ENCODE measurements around the gene SELENOH. TPM values are rescaled to one million over a fixed set of nuclear protein-coding genes. Genes with fewer than 3 reads are reported as not detected.
"Not testable (repeated sequence)": the region's sequence is repeated elsewhere in the genome, so short reads cannot be mapped to it uniquely, and the experiment has no call there.

Gene SELENOH
- total RNA-seq, 2 donors from 2014 or later: 147 to 162 TPM

DNA sequence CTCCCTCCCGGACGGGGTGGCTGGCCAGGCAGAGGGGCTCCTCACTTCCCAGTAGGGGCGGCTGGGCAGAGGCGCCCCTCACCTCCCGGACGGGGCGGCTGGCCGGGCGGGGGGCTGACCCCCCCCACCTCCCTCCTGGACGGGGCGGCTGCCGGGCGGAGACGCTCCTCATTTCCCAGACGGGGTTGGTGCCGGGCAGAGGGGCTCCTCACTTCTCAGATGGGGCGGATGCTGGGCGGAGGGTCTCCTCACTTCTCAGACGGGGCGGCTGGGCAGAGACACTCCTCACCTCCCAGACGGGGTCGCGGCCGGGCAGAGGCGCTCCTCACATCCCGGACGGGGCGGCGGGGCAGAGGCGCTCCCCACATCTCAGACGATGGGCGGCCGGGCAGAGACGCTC lies 24.6 kb upstream of the SELENOH start:
- H3K4me3 Mint-ChIP-seq; H3K27ac Mint-ChIP-seq; H3K27me3 Mint-ChIP-seq (ENCODE audit: low read depth); ATAC-seq (replicated peaks in 1 of 2); DNase-seq; H3K9me3 Mint-ChIP-seq: not testable (repeated sequence)
- Mint-ChIP-seq H3K4me1 (ENCODE audit: low read depth) (peaks cover 15% of the 10 kb centered on the region), H3K36me3 (ENCODE audit: insufficient read depth in 2 of 2) (peaks cover 5 to 13% of the 10 kb centered on the region in 2 donors)

DNA sequence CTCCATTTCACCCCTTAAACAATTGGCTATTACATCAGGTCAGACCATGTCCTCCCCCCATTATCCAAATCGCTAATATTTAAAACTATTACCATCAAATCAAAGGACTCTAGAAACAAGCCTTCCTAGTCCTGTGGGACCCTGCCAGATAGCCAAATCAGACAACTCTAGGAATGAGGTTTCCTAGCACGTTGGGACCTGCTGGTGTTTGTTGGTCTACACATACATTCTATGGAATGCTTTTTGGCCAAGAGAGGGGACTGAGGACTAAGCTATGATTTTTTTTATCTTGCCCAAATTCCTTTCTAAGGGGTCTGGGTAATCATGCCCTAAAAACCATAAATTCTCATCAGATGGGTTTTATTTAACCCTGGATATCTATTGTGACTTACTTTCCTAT lies 14.1 kb upstream of the SELENOH start:
- H3K27ac Mint-ChIP-seq: peak overlapping the region; percentile 30

DNA sequence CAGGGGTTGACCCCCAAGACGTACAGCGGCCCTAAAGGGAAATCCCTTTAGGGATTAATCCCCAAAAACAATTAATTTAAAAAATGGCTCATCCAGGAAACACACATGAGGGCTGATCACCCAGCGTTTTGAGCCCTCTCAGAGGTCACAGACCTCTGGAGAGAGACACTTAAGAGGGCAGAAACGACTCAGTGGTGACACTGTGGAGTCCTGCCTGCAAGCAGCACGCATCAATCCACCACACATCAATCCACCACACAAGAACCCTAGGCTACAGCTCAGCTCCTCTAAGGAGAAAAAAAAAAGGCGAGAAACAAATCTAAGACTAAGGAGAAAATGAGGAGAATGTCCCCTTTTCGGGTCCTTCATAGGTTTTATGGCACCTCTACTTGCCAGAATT lies 12.5 kb upstream of the SELENOH start:
- peaks cover 24% of the 10 kb centered on the region for H3K4me1 Mint-ChIP-seq (ENCODE audit: low read depth)
- ATAC-seq (replicated peaks in 1 of 2): no peak
- no peaks in the 10 kb centered on the region for H3K9me3 Mint-ChIP-seq
- peak overlapping the region; percentile 42 for H3K27ac Mint-ChIP-seq
- DNase-seq: no peak
- H3K27me3 Mint-ChIP-seq (ENCODE audit: low read depth): no peaks in the 10 kb centered on the region
- H3K36me3 Mint-ChIP-seq (ENCODE audit: insufficient read depth in 2 of 2): peaks cover 1 to 2% of the 10 kb centered on the region in 2 donors
- no peak overlapping the region for H3K4me3 Mint-ChIP-seq

More for the DNA sequence above, 14.1 kb upstream of the SELENOH start:
- Mint-ChIP-seq H3K4me3 (no peak overlapping the region), H3K27me3 (ENCODE audit: low read depth) (no peaks in the 10 kb centered on the region), H3K36me3 (ENCODE audit: insufficient read depth in 2 of 2) (peaks cover 1 to 2% of the 10 kb centered on the region in 2 donors), H3K4me1 (ENCODE audit: low read depth) (peaks cover 24% of the 10 kb centered on the region), H3K9me3 (no peaks in the 10 kb centered on the region)
- ATAC-seq (replicated peaks in 1 of 2): no peak
- DNase-seq: no peak

DNA sequence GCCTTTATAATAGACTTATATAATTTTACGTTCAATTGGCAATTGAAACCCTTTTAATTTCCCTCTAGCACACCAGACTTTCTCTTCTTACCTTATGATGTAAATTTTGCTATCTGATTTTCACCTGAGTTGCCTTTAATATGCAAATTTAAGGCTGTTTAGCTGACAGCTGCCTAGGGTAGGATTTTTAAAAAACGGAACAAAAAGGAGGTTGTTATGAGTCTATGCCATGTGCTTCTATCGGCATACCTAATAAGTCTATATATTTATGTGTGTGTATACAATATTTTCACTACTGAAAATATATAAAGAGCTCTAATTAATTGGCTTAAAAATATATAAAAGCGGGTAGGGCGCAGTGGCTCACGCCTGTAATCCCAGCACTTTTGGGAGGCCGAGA lies 11.8 kb upstream of the SELENOH start:
- H3K4me1 Mint-ChIP-seq (ENCODE audit: low read depth): peaks cover 24% of the 10 kb centered on the region
- ATAC-seq (replicated peaks in 1 of 2) (no peak), DNase-seq (no peak)
- peaks cover 1 to 2% of the 10 kb centered on the region in 2 donors for H3K36me3 Mint-ChIP-seq (ENCODE audit: insufficient read depth in 2 of 2)
- H3K4me3 Mint-ChIP-seq: no peak overlapping the region
- no peaks in the 10 kb centered on the region for H3K27me3 Mint-ChIP-seq (ENCODE audit: low read depth)
- H3K9me3 Mint-ChIP-seq: no peaks in the 10 kb centered on the region
- no peak overlapping the region for H3K27ac Mint-ChIP-seq

DNA sequence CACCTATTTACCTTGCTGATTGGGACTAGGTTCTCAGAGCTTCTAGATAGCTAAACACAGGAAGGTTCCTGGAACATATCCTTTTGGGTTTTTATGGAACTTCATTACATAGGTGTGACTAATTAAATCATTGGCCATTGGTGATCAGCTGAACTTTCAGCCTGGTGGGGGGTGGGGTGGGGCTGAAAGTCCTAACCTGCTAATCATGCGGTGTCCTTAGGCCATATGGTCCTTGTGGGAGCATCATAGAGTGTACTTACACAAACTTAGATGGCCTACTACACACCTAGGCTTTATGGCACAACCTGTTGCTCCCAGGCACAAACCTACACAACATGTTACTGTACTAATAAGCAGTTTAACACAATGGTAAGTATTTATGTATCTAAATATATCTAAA lies 8.6 kb upstream of the SELENOH start:
- Mint-ChIP-seq H3K4me1 (ENCODE audit: low read depth) (peaks cover 16% of the 10 kb centered on the region), H3K27me3 (ENCODE audit: low read depth) (no peaks in the 10 kb centered on the region), H3K27ac (no peak overlapping the region), H3K4me3 (no peak overlapping the region), H3K9me3 (no peaks in the 10 kb centered on the region), H3K36me3 (ENCODE audit: insufficient read depth in 2 of 2) (peaks cover 0 to 2% of the 10 kb centered on the region in 2 donors)
- ATAC-seq (replicated peaks in 1 of 2) (no peak), DNase-seq (no peak)

DNA sequence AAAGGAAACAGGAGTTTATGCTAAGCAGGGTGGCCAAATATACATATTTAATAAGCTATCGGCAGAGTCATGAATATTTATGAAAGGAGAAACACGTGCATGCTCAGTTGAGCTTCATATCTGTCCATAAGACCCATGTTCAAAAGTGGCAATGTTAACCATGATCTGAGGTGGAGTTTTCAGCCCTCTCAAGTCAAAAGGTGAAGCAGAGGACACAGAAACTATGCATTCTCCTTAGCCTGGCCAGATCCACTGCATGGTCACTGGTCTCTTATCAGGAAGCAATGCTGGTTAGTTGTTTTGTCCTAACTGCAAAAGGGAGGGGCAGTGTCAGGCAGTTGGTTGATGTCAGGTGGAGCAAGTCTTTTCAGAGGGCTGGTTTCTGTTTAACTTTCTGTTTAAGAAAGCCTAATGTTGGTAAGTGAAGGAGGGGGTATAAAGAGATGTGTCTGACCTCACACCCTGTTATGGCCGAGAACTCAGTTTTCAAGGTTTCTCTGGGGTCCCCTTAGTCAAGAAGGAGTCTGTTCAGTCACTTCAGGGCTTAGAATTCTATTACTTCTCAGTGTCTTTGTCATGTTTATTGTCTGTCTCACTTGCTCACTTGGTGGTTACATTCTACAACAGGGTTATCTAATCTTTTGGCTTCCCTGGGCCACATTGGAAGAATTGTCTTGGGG lies 5.5 kb upstream of the SELENOH start:
- Mint-ChIP-seq H3K27me3 (ENCODE audit: low read depth) (no peaks in the 10 kb centered on the region), H3K9me3 (no peaks in the 10 kb centered on the region), H3K36me3 (ENCODE audit: insufficient read depth in 2 of 2) (peaks cover 0 to 4% of the 10 kb centered on the region in 2 donors), H3K27ac (peak overlapping the region; percentile 61), H3K4me3 (no peak overlapping the region), H3K4me1 (ENCODE audit: low read depth) (peaks cover 7% of the 10 kb centered on the region)
- DNase-seq: no peak
- ATAC-seq (replicated peaks in 1 of 2): no peak

DNA sequence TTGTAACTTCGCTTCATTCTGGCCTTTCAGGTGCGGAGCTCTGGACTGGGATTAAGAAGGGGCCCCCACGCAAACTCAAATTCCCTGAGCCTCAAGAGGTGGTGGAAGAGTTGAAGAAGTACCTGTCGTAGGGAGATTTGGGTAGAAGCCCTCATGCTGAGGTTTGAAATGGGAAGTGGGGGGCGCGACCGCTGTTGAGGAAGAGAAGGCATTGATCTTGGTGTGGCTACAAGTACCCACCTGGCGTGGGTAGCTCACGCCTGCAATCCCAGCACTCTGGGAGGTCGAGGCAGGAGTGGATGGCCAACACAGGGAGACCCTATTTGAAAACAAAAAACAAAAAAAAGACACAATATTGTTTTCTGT lies 779 bp downstream of the SELENOH start:
- Mint-ChIP-seq H3K9me3 (no peaks in the 10 kb centered on the region), H3K27ac (peak overlapping the region; percentile 98), H3K4me3 (peak overlapping the region; percentile 98 to 99), H3K4me1 (ENCODE audit: low read depth) (peaks cover 61% of the 10 kb centered on the region), H3K27me3 (ENCODE audit: low read depth) (no peaks in the 10 kb centered on the region), H3K36me3 (ENCODE audit: insufficient read depth in 2 of 2) (peaks cover 8 to 37% of the 10 kb centered on the region in 2 donors)
- DNase-seq (no peak), ATAC-seq (replicated peaks in 1 of 2) (no peak)

DNA sequence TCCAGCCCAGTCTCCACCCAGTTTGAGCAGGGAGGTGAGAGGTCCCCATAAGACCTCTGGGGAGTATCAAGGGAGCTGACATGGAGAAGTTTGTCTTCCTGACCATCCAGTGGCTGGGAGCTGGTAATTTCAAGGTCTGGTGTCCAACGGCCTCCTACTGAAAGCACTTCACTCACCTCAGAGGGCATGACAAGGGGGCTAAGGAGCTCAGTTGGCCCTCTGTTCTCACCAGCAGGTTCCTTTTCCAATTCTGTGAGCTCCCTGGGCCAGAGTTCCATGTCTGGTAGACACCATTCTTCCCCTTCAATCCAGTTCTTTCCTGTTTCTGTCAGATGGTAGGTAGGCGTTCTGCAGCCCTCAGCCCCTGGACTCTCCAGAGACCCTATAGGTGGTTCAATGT lies 3.1 kb downstream of the SELENOH start:
- peak overlapping the region; percentile 36 to 39 for H3K4me3 Mint-ChIP-seq
- peaks cover 8 to 37% of the 10 kb centered on the region in 2 donors for H3K36me3 Mint-ChIP-seq (ENCODE audit: insufficient read depth in 2 of 2)
- H3K27ac Mint-ChIP-seq: peak overlapping the region; percentile 83
- no peaks in the 10 kb centered on the region for H3K9me3 Mint-ChIP-seq
- H3K4me1 Mint-ChIP-seq (ENCODE audit: low read depth): peaks cover 65% of the 10 kb centered on the region
- H3K27me3 Mint-ChIP-seq (ENCODE audit: low read depth): no peaks in the 10 kb centered on the region
- no peak for DNase-seq
- no peak for ATAC-seq (replicated peaks in 1 of 2)

DNA sequence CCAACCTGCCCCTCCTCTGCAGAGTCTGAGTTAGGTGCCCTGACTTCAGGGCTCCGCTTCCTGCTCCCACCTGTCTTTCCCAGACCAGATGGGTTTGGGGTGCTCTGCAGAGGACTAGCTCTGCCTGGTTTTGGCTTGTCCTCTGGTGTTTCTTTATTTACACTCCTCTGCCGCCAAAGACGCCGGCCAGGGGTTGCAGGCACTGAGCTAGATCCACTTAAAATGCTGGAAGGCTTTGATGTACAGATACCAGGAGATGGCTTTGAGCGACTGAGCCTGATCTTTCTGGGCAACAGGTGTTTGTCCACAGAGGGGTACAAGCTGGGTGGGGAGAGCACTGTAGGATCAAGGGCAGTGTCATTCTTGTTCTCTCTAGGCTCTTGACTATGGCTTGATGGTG lies 3.9 kb downstream of the SELENOH start:
- Mint-ChIP-seq H3K27ac (peak overlapping the region; percentile 68), H3K9me3 (no peaks in the 10 kb centered on the region), H3K4me1 (ENCODE audit: low read depth) (peaks cover 60% of the 10 kb centered on the region), H3K27me3 (ENCODE audit: low read depth) (no peaks in the 10 kb centered on the region), H3K4me3 (no peak overlapping the region), H3K36me3 (ENCODE audit: insufficient read depth in 2 of 2) (peaks cover 8 to 34% of the 10 kb centered on the region in 2 donors)
- DNase-seq (no peak), ATAC-seq (replicated peaks in 1 of 2) (no peak)

DNA sequence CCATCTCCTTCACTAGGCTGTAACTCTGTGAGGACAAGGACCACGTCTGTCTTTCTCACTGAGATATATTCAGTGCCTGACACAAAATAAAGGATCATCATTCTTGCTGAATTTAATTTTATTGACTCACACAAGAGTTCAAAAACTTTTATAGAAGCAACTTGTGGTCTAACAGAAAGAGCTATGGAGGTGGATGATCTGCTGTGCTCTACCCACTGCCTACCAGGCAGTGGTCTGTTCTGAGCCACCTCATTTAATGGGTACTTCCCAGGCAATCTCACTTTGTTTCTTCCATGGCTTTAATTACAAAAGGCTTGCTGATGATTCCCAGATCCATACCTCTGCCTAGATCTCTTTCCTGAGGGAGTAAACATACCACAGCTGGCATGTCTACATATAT lies 5.6 kb downstream of the SELENOH start:
- Mint-ChIP-seq H3K4me1 (ENCODE audit: low read depth) (peaks cover 52% of the 10 kb centered on the region), H3K9me3 (no peaks in the 10 kb centered on the region), H3K27me3 (ENCODE audit: low read depth) (no peaks in the 10 kb centered on the region), H3K27ac (peak overlapping the region; percentile 10), H3K36me3 (ENCODE audit: insufficient read depth in 2 of 2) (peaks cover 5 to 31% of the 10 kb centered on the region in 2 donors), H3K4me3 (no peak overlapping the region)
- DNase-seq (no peak), ATAC-seq (replicated peaks in 1 of 2) (peak; percentile 43 to 44)

DNA sequence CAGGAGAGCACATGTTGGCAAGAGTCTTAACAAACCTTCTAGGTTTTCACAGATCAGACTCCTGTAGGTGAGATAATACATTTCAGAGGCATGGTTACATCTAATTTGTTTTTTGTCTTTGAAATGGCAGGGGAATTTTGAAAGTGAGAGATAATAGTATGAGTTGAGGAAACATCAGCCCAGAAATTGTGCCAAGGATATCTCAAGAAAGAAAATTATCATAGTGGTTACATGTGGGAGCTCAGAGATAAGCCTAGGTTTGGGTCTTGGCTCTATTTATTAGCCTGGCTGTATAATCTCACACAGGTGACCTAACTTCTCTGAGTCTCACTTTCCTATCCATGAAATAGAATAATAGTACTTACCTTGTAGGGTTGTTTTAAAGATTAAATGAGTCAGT lies 9.9 kb downstream of the SELENOH start:
- H3K27me3 Mint-ChIP-seq (ENCODE audit: low read depth): no peaks in the 10 kb centered on the region
- H3K4me3 Mint-ChIP-seq: no peak overlapping the region
- ATAC-seq (replicated peaks in 1 of 2) (no peak), DNase-seq (no peak)
- no peaks in the 10 kb centered on the region for H3K9me3 Mint-ChIP-seq
- H3K27ac Mint-ChIP-seq: no peak overlapping the region
- H3K4me1 Mint-ChIP-seq (ENCODE audit: low read depth): peaks cover 13% of the 10 kb centered on the region
- peaks cover 0 to 9% of the 10 kb centered on the region in 2 donors for H3K36me3 Mint-ChIP-seq (ENCODE audit: insufficient read depth in 2 of 2)

DNA sequence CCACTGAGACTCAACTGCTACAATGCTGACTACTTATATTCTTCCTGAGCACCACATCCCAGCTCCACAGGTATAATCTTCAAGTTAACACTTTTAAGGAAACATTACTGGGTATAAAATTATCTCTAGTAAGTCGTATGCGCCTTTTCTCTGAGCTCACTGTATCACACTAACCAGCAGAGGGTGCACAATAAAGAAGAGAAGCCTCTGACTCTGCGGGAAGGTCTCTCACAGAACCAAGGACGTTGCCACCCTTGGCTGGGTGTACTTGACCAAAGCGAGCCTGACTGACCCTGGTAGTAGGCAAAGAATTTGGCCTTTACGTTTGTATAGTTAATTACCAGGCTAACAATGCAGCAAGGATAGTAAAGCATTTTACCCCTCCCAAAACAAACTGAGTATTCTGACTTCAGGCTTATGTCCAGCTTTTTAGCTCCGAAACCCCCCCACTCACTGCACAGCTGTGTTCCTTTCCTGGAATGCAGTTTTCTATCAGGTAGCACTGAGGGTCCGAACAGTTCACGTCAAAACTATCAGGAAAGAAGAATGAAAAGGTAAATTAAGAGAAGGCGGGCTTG lies 10.5 kb downstream of the SELENOH start, which contains the start of gene BTBD18:
Gene BTBD18 (minus strand): TSS at position 144 of the 578 bp plus-strand sequence. CDS start 631 bp downstream, outside the sequence.
- no peaks in the 10 kb centered on the region for H3K9me3 Mint-ChIP-seq
- peak in 1 of 2 donors; percentile 36 for ATAC-seq (replicated peaks in 1 of 2)

DNA sequence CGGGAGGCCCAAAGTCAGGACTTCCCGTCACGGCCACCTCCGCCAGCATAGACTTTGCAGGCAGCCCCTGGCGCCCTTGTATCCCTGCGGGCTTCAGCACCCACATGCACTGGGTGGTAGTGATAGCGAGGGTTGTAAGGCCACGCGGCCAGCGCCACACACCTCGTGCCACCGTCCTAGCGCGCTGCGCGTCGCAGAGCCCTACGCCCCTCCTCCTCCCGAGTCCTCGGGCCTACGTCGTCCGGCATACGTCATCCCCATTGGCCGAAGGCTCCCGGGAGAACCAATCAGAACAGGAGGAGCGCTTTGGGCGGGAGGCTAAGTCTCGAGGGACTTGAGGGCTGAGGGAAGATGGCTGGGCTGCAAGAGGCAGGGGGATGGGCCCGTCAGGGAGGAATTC lies 11.7 kb downstream of the SELENOH start:
- H3K36me3 Mint-ChIP-seq (ENCODE audit: insufficient read depth in 2 of 2): no peaks in the 10 kb centered on the region
- H3K27me3 Mint-ChIP-seq (ENCODE audit: low read depth): no peaks in the 10 kb centered on the region
- no peaks in the 10 kb centered on the region for H3K9me3 Mint-ChIP-seq
- no peak overlapping the region for H3K4me3 Mint-ChIP-seq
- ATAC-seq (replicated peaks in 1 of 2) (no peak), DNase-seq (no peak)
- H3K27ac Mint-ChIP-seq: no peak overlapping the region
- peaks cover under 1% of the 10 kb centered on the region for H3K4me1 Mint-ChIP-seq (ENCODE audit: low read depth)

More for the DNA sequence above, 10.5 kb downstream of the SELENOH start, which contains the start of gene BTBD18:
- H3K36me3 Mint-ChIP-seq (ENCODE audit: insufficient read depth in 2 of 2): peaks cover 0 to 5% of the 10 kb centered on the region in 2 donors
- DNase-seq: no peak
- H3K27ac Mint-ChIP-seq: no peak within 1 kb of the TSS
- peaks cover 7% of the 10 kb centered on the region for H3K4me1 Mint-ChIP-seq (ENCODE audit: low read depth)
- no peaks in the 10 kb centered on the region for H3K27me3 Mint-ChIP-seq (ENCODE audit: low read depth)
- no peak within 1 kb of the TSS for H3K4me3 Mint-ChIP-seq

All from activated T-cell treated with anti-CD3 and anti-CD28 coated beads, Interleukin-2, amount 50 U/mL, for 72 hours (primary cell).